Activated CD4-positive, alpha-beta T cell treated with anti-CD3 and anti-CD28 coated beads, Interleukin-2, amount 50 U/mL, for 4 hours (primary cell): ENCODE results near the gene SUPT3H.
"Not testable (repeated sequence)": the region's sequence is repeated elsewhere in the genome, so short reads cannot be mapped to it uniquely, and the experiment has no call there.

Source experiments
- DNase-seq, 2 experiments: peaks; one replicate each; pipeline ENCODE4 v3.0.0-alpha.2; 2020

The SUPT3H gene

DNA sequence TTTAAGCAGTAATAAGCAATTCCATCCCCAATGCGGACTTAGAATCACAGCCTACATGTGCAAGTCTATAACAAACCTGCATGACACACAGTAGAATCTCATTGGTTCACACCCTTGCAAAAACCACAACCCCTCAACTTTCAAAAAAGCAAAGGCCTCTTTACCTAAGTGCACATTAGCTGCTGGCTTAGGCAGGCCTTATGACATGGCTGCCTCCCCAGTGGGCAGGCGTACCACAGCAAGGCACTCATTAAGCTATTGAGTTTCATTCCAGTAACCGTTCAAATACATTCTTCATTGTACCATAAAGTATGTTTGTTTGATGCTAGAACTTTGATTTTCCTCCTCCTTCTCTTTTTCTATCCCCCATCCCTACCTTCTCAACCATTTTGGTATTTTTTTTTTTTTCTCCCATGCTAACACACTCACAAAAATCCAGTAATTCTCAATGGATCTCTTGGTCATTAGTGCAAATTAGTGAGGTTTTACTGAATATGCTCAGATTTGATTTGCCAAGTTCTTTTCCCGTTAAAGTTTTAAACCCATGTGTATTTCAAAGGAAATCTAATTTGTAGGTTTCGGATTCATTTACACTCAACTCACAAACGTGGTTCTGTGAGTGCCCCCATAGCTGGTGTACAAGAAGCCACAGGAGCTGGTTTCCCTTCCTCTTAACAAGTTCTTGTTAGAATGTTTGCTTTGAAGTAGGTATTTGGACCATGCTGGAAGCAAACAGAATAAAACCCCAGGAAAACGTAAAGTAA, 510.0 kb downstream of the SUPT3H start:
- no peak for DNase-seq

- DNase-seq = not testable (repeated sequence)
Observed at GRCh38 chr6:44865184-44865583, 512.5 kb downstream of the SUPT3H start.

- DNase-seq = no peak
Observed at GRCh38 chr6:44859901-44860410, 517.8 kb downstream of the SUPT3H start.

GRCh38 chr6:44858998-44859397, 518.7 kb downstream of the SUPT3H start:
- DNase-seq = no peak

DNA sequence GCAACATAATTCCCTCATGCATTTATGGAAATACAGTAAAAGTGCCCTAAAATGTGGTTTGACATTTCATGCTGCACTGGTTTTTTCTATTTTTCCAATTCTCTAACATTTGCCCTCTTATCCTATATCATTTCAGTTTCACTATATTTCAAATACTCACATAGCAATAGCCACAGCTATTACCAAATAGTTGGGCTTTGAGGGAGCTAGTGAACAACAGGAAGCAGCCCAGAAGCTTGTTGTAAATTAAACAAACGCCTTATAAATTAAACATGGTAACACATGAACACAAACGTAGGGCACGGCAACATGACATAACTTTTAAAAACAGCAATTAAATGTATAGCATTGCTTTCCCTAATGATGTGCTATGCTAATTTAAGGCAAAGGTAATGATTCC, 521.3 kb downstream of the SUPT3H start:
- no peak for DNase-seq

DNA sequence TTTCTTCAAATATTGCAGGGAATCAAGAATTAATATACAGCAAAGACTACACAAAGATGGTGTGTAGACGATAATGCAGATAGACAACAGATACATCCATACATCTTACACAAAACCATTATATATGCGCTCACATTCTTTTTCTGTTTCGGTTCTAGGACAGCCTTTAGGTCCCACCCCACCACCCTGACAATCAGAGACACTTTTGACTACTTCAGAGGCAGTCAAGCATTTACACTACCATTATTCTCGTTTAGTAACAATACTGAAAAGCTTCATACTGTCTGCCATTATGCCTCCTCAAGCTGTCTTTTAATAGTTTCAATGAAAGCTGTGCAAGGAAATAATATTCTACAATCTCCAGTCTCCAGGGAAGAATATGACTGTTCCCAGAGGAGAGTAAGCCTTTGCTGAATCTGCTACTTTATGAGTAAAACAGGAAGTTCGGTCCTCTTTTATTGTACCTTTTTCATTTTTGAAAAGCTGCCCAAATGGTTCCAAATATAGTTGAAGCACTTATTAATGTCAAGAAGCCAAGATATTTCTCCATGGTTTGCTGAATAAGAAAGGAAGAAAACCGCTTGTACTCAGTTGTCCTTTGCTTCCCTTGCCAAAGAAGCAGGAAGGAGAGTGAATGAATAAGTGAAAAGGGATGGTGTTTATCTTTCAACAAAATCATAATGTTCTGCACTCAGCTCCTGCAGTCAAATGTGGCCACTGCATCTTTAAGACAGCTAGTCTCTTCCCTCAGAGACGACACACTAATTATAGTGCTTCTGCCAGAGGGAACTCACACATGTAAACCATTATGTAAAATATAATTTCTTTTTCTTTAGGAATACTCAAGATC, 521.9 kb downstream of the SUPT3H start:
- no peak for DNase-seq

GRCh38 chr6:44854712-44855443, 522.9 kb downstream of the SUPT3H start:
- no peak for DNase-seq

DNA sequence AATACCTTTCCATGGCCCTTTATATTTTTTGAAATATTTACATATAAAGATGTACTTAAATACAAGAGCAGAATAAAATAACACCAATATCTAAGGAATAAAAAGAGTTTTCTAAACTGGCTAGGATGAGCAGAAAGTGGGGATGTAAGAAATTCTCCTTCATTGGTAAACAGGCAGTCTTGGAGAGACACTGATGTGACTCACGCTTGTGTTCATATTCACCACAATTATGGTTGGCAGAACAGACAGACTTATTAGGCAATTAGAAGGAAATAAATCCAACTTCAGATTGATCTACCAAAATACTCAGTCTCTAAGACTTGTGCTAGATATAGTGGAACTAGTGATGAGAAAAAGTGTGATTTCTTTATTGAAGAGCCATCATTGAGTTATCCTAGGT, 526.6 kb downstream of the SUPT3H start:
- no peak for DNase-seq

- no peak for DNase-seq
Observed at GRCh38 chr6:44850312-44850711, 527.4 kb downstream of the SUPT3H start.

- no peak for DNase-seq
Observed at GRCh38 chr6:44849806-44850205, 527.9 kb downstream of the SUPT3H start.

GRCh38 chr6:44843734-44844133, 534.0 kb downstream of the SUPT3H start:
- DNase-seq = no peak

- no peak for DNase-seq
Observed at GRCh38 chr6:44842616-44843015, 535.1 kb downstream of the SUPT3H start.

- no peak for DNase-seq
Observed at GRCh38 chr6:44841829-44842228, 535.9 kb downstream of the SUPT3H start.

DNA sequence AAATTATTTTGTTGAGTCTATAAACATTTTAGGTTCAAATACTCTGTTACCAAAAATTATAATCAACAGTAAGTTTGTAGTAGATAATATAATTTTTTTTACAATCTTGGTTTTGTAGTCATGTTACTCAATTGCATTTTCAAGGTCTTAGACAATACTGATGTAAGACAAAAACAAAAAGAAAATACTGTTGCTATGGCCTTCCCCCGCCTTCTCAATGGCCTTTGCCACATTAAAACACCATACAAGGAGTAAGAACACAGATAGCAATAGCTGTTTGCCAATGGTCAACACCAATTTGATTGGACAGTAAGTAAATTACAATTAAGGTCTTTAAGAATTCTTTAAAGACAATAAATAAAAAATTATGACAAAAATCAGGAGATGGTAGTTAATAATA, 540.0 kb downstream of the SUPT3H start:
- DNase-seq = no peak

DNA sequence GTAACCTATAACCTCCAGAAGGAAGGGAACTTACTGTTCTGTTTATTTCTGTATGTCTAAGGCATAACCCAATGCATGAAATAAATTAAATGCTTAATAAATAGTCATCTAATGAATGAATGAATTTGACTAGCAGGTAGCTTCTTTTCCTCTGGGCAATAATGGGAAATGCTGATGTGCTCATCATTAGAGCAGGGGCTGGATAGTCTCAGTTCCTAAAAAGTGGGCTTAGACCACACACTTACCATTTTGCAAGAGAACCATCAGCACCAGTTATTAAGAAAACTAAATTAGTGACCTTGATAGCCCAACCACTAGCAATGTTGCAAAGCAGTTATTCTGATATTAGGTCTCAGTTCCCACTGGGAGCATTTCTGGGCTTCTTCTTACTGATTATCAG, 540.5 kb downstream of the SUPT3H start:
- DNase-seq = no peak

DNA sequence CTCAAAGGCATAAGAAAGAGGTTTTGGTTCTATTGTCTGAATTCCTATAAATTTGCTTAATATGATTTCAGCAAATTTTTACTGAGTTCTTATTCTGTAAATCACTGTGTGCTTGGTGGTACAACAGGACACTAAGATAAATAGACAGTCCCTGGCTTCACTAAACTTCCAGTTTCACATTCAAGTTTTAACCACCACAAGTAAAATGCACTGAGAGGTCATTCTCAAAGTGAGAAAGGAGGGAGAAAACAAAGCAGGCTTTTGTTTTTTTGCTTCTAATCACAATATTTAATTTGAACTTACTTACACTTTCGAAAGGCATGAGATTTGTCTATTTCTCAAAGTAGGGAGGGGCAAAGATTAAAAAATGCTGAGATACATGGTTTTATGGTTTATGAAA, 544.5 kb downstream of the SUPT3H start:
- DNase-seq = no peak

- DNase-seq = no peak
Observed at GRCh38 chr6:44831002-44831610, 546.6 kb downstream of the SUPT3H start.

DNA sequence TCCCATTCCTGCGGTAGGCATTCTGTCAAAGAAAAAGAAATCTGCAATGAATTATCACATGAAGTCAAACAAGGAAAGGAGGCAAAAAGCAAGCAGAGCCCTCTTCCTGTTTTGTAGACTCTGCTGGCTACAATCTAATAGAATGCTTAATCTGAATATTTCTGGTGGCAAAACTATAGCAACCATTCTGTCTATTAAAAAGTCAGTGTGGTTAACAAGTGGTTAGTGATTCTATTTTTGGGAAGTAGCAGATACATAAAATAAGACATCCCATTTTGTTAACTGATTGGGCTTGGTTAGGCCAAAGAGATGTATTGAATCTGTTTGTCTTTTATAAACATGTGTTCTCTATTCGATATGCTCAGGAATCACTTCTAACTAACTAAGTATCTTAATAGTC, 547.9 kb downstream of the SUPT3H start:
- DNase-seq = no peak

- no peak for DNase-seq
Observed at GRCh38 chr6:44828780-44829179, 549.0 kb downstream of the SUPT3H start.

GRCh38 chr6:44826025-44826676, 551.6 kb downstream of the SUPT3H start:
- DNase-seq = no peak

GRCh38 chr6:44825273-44825672, 552.5 kb downstream of the SUPT3H start:
- no peak for DNase-seq

GRCh38 chr6:44824567-44824966, 553.2 kb downstream of the SUPT3H start:
- no peak for DNase-seq
